Peyer's patch (tissue), 4 donors: Measurements from ENCODE around the gene TRIM69. TPM values are rescaled to one million over a fixed set of nuclear protein-coding genes. Genes with fewer than 3 reads are reported as not detected.
A peak's percentile ranks its signal among the peaks of the same experiment; 100 is the strongest.
"Not testable (repeated sequence)": the region's sequence is repeated elsewhere in the genome, so short reads cannot be mapped to it uniquely, and the experiment has no call there.

Experiments
- DNase-seq, 3 donors: peaks; one replicate each; pipeline ENCODE4 v3.0.0-alpha.2; 2017 to 2019
- H3K27ac ChIP-seq, 4 donors: fragments of 200-600 bp; sonication (generic); one replicate each; pipeline ENCODE4 v1.5.1; 2016 to 2019
- H3K27me3 ChIP-seq, 2 donors: fragments of 200-600 bp; sonication (generic); one replicate each; pipeline ENCODE4 v1.5.1; 2019
- H3K36me3 ChIP-seq, 3 donors: fragments of 200-600 bp; sonication (generic); one replicate each; pipeline ENCODE4 v1.5.1; 2016 to 2019
- H3K4me1 ChIP-seq, 4 donors: fragments of 200-600 bp; sonication (generic); one replicate each; pipeline ENCODE4 v1.5.1; 2016 to 2019
- H3K4me3 ChIP-seq, 4 donors: fragments of 200-600 bp; sonication (generic); 1 replicate in 3 of 4; 2 replicates in 1 of 4; pipeline ENCODE4 v1.5.1; 2016 to 2019; ENCODE audit warnings: mild to moderate bottlenecking in 1 of 4
- H3K9me3 ChIP-seq, 4 donors: fragments of 200-600 bp; sonication (generic); one replicate each; pipeline ENCODE4 v1.5.1; 2016 to 2019; ENCODE audit warnings: mild to moderate bottlenecking in 1 of 4
- POLR2A ChIP-seq, 2 donors: fragments of 450-650 bp; IDR thresholded peaks; one replicate each; pipeline ENCODE4 v1.5.1; 2017; ENCODE audit warnings: antibody characterized with exemption in 2 of 2, mild to moderate bottlenecking in 2 of 2, moderate library complexity in 2 of 2
- total RNA-seq, 4 donors: library from RNA; depleted of rRNA; stranded (reverse); fragments of >200 nt; gene quantifications; one replicate each; pipeline ENCODE4 v1.1.0, GENCODE V29; 2016
- TF ChIP-seq, protein P1 (sequence below), 6 experiments: fragments of 450-650 bp in 4 of 6; fragments of 200-600 bp in 2 of 6; sonication (generic) in 1 of 6; IDR thresholded peaks; one replicate each; pipeline ENCODE4 v1.5.1; 2017 to 2019; ENCODE audit warnings: antibody characterized with exemption in 6 of 6, mild to moderate bottlenecking in 3 of 6, moderate library complexity in 1 of 6

TRIM69 gene
- total RNA-seq, 4 donors from 2014 or later = 6.7 to 11.7 (median 8.9) TPM

DNA sequence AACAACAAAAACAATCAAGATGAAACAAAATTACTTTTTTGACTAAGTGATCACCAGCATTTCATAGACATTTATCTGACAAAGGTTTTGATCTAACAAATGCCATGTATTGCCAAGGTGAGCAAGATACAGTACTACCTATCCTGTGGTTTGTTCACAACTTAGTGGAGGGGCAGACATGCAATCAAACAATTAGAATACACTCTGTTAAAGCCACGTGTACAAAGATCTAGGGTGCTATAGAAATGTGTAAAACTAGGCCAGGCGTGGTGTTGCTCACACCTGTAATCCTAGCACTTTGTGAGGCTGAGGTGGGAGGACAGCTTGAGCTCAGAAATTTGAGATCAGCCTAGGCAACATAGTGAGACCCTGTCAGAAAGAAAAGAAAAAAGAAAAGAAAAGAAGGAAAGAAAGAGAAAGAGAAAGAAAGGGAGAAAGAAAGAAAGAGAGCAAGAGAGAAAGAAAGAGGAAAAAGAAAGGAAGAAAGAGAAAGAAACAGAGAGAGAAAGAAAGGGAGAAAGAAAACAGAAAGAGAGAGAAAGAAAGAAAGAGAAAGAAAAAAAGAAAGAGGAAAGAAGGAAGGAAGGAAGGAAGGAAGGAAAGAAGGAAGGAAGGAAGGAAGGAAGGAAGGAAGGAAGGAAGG is 1.4 kb upstream of the TRIM69 start:
- no peaks in the 10 kb centered on the region for H3K9me3 ChIP-seq
- TF ChIP-seq, protein P1, sequence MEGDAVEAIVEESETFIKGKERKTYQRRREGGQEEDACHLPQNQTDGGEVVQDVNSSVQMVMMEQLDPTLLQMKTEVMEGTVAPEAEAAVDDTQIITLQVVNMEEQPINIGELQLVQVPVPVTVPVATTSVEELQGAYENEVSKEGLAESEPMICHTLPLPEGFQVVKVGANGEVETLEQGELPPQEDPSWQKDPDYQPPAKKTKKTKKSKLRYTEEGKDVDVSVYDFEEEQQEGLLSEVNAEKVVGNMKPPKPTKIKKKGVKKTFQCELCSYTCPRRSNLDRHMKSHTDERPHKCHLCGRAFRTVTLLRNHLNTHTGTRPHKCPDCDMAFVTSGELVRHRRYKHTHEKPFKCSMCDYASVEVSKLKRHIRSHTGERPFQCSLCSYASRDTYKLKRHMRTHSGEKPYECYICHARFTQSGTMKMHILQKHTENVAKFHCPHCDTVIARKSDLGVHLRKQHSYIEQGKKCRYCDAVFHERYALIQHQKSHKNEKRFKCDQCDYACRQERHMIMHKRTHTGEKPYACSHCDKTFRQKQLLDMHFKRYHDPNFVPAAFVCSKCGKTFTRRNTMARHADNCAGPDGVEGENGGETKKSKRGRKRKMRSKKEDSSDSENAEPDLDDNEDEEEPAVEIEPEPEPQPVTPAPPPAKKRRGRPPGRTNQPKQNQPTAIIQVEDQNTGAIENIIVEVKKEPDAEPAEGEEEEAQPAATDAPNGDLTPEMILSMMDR (IDR thresholded peaks at IDR 0.05) = no peak
- TF ChIP-seq POLR2A (IDR thresholded peaks at IDR 0.05) = no peak
- peaks cover 0 to 8% (median 3%) of the 10 kb centered on the region in 4 donors for H3K4me1 ChIP-seq
- H3K36me3 ChIP-seq = peaks cover 0 to 9% (median 0%) of the 10 kb centered on the region in 3 donors
- H3K27me3 ChIP-seq = no peaks in the 10 kb centered on the region
- peak overlapping the region; percentile 48 to 76 (median 68) for H3K27ac ChIP-seq
- DNase-seq = no peak
- H3K4me3 ChIP-seq = no peak overlapping the region

GRCh38 chr15:44735482-44736180 is 697 bp upstream of the TRIM69 start:
- TF ChIP-seq, protein P1 (IDR thresholded peaks at IDR 0.05) = peak in 1 of 6 experiments; percentile 2
- no peak for TF ChIP-seq POLR2A (IDR thresholded peaks at IDR 0.05)
- peaks cover 0 to 2% (median 0%) of the 10 kb centered on the region in 4 donors for H3K4me1 ChIP-seq
- H3K27ac ChIP-seq = peak overlapping the region; percentile 48 to 76 (median 68)
- peak in 1 of 3 donors; percentile 67 for DNase-seq
- no peaks in the 10 kb centered on the region for H3K27me3 ChIP-seq
- no peaks in the 10 kb centered on the region for H3K9me3 ChIP-seq
- no peak overlapping the region for H3K4me3 ChIP-seq
- H3K36me3 ChIP-seq = peaks cover 0 to 9% (median 0%) of the 10 kb centered on the region in 3 donors

DNA sequence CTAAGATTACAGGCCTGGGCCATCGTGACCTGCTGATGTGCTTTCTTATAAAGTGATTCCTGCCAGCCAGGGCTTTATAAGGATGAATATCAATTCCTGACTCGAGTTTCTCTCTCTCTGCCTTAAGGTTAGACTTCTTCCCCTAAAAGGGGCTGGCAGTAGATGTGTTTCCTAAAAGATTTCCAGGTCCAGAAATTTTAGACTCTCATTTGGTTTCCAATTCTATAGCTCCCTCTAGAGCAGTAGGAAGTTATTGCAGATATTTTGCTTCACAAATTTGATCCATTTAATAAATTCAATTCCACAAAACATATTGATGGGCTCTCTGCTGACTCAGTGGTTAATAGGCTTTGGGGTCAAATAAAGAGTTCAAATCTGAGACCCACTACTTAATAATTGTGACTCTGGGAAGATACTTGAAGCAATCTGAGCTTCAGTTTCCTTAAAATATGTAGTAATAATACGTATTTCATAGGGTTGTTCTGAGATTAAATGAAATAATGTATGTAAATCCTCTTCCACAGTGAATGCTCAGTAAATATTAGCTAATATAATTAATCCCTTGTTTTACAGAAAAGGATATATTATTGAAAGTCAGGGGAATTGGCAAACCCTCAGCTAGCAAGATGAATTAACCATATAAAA is 2.1 kb downstream of the TRIM69 start:
- no peak overlapping the region for H3K4me3 ChIP-seq
- H3K36me3 ChIP-seq = no peaks in the 10 kb centered on the region
- no peak for TF ChIP-seq POLR2A (IDR thresholded peaks at IDR 0.05)
- TF ChIP-seq, protein P1 (IDR thresholded peaks at IDR 0.05) = peak; percentile 42 to 89 (median 84)
- DNase-seq = no peak
- no peaks in the 10 kb centered on the region for H3K27me3 ChIP-seq
- H3K4me1 ChIP-seq = no peaks in the 10 kb centered on the region
- no peak overlapping the region for H3K27ac ChIP-seq
- no peaks in the 10 kb centered on the region for H3K9me3 ChIP-seq

GRCh38 chr15:44739222-44739847 is 3.0 kb downstream of the TRIM69 start:
- not testable (repeated sequence) for DNase-seq, H3K27me3 ChIP-seq, H3K4me1 ChIP-seq, H3K4me3 ChIP-seq, H3K9me3 ChIP-seq, H3K36me3 ChIP-seq, H3K27ac ChIP-seq

DNA sequence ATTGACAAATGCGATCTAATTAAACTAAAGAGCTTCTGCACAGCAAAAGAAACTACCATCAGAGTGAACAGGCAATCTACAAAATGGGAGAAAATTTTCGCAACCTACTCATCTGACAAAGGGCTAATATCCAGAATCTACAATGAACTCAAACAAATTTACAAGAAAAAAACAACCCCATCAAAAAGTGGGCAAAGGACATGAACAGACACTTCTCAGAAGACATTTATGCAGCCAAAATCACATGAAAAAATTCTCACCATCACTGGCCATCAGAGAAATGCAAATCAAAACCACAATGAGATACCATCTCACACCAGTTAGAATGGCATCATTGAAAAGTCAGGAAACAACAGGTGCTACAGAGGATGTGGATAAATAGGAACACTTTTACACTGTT is 7.1 kb downstream of the TRIM69 start:
- not testable (repeated sequence) for DNase-seq, H3K36me3 ChIP-seq, H3K4me1 ChIP-seq, H3K9me3 ChIP-seq, H3K27me3 ChIP-seq, H3K4me3 ChIP-seq, H3K27ac ChIP-seq

DNA sequence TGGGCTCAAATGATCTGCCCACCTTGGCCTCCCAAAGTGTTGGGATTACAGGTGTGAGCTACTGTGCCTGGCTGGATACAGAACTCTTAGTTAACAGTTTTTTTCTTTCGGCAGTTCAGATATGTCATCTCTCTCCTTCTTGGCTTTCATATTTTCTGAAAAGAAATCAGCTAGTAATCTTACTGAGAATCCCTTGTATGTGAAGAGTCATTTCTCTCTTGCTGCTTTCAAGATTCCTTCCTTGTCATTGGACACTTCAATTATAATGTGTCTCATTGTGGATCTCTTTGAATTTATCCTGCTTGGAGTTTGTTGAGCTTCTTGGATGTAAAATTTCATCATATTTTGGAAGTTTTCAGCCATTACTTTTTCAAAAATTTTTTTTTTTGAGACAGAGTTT is 17.0 kb downstream of the TRIM69 start:
- Histone ChIP-seq H3K27ac (no peak overlapping the region), H3K9me3 (peaks cover 0 to 4% (median 0%) of the 10 kb centered on the region in 4 donors), H3K4me1 (no peaks in the 10 kb centered on the region), H3K36me3 (no peaks in the 10 kb centered on the region), H3K27me3 (no peaks in the 10 kb centered on the region), H3K4me3 (no peak overlapping the region)
- TF ChIP-seq, protein P1 (IDR thresholded peaks at IDR 0.05) = no peak
- TF ChIP-seq POLR2A (IDR thresholded peaks at IDR 0.05) = no peak
- DNase-seq = no peak
